ENCODE results near the gene EHBP1.

- TF ChIP-seq POLR2AphosphoS5 (IDR thresholded peaks at IDR 0.05; ENCODE audit: low read depth, low read length) (no peak), TAF1 (IDR thresholded peaks at IDR 0.05; ENCODE audit: borderline replicate concordance, insufficient read depth, low read length) (no peak)
Measured at GRCh38 chr2:62725712-62726055, 20.2 kb downstream of the EHBP1 start.
